Lung (tissue), 12 donors: ENCODE data around the gene DBN1. TPM values are rescaled to one million over a fixed set of nuclear protein-coding genes. Genes with fewer than 3 reads are reported as not detected.

Experiments used
- ATAC-seq: fragments of 200-7000 bp; cut with Tn5 transposase; one replicate; pipeline ENCODE4 v1.9.1; 2020; ENCODE audit warnings: moderate number of reproducible peaks; ENCODE audit not compliant: insufficient read depth, low FRiP score
- DNase-seq, 3 donors: peaks; one replicate each; pipeline ENCODE4 v3.0.0-alpha.2; 2013 to 2017
- H3K27ac ChIP-seq, 2 donors: one replicate each; pipeline ENCODE4 v1.5.1; 2013; ENCODE audit warnings: mild to moderate bottlenecking in 2 of 2, moderate library complexity in 2 of 2, control low read depth in 1 of 2, inconsistent platforms in 1 of 2, low read depth in 1 of 2, low read length in 1 of 2
- H3K27me3 ChIP-seq, 3 donors: one replicate each; pipeline ENCODE4 v1.5.1; 2013; ENCODE audit warnings: low read length in 2 of 3; ENCODE audit not compliant: control insufficient read depth in 3 of 3, insufficient read depth in 3 of 3
- H3K36me3 ChIP-seq, 4 donors: one replicate each; pipeline ENCODE4 v1.5.1; 2013; ENCODE audit warnings: low read length in 4 of 4, mild to moderate bottlenecking in 1 of 4, moderate library complexity in 1 of 4; ENCODE audit not compliant: control insufficient read depth in 4 of 4, insufficient read depth in 4 of 4
- H3K4me1 ChIP-seq, 5 donors: one replicate each; pipeline ENCODE4 v1.5.1; 2013; ENCODE audit warnings: low read length in 5 of 5, mild to moderate bottlenecking in 2 of 5, moderate library complexity in 1 of 5; ENCODE audit not compliant: control insufficient read depth in 5 of 5, insufficient read depth in 5 of 5
- H3K4me3 ChIP-seq: one replicate; pipeline ENCODE4 v1.5.1; 2013; ENCODE audit warnings: mild to moderate bottlenecking, control low read depth, moderate library complexity
- H3K9ac ChIP-seq, 2 donors: one replicate each; pipeline ENCODE4 v1.5.1; 2013; ENCODE audit warnings: low read length in 2 of 2, control low read depth in 1 of 2; ENCODE audit not compliant: insufficient read depth in 1 of 2
- H3K9me3 ChIP-seq, 4 donors: one replicate each; pipeline ENCODE4 v1.5.1; 2013; ENCODE audit warnings: low read length in 3 of 4, mild to moderate bottlenecking in 1 of 4, moderate library complexity in 1 of 4; ENCODE audit not compliant: control insufficient read depth in 4 of 4, insufficient read depth in 3 of 4
- WGBS, 2 donors: extraction: QIAGEN DNeasy Blood & Tissue Kit; methylation state at CpG; one replicate each; pipeline ENCODE4 v1.1.7; 2013; 5-methylcytosine and 5-hydroxymethylcytosine counted together
- polyA plus RNA-seq, 2 donors: library from polyadenylated mRNA; stranded (reverse); fragments of 200-250 nt; gene quantifications; one replicate each; pipeline ENCODE4 v1.2.1, GENCODE V29; 2013
- total RNA-seq, 2 donors: library from RNA; depleted of rRNA in 1 of 2; stranded (reverse); fragments of >200 nt in 1 of 2; gene quantifications; one replicate each; pipeline ENCODE4 v1.2.1, GENCODE V29; 2014 to 2021
- TF ChIP-seq, protein P1 (sequence below): IDR thresholded peaks from 2 replicates; pipeline ENCODE4 v1.5.1; 2012; ENCODE audit warnings: mild to moderate bottlenecking; ENCODE audit errors: control extremely low read depth, extremely low read depth
- donor health status: control.
- donor health status: control.
- donor health status: Bipolar disorder and iron deficiency.
- donor health status: healthy.
- donor health status: DM: yes; HTN: yes; CAD: no.

The DBN1 gene
- total and polyA plus RNA-seq, 4 donors = 18.7 to 38.3 (median 30.3) TPM

DNA sequence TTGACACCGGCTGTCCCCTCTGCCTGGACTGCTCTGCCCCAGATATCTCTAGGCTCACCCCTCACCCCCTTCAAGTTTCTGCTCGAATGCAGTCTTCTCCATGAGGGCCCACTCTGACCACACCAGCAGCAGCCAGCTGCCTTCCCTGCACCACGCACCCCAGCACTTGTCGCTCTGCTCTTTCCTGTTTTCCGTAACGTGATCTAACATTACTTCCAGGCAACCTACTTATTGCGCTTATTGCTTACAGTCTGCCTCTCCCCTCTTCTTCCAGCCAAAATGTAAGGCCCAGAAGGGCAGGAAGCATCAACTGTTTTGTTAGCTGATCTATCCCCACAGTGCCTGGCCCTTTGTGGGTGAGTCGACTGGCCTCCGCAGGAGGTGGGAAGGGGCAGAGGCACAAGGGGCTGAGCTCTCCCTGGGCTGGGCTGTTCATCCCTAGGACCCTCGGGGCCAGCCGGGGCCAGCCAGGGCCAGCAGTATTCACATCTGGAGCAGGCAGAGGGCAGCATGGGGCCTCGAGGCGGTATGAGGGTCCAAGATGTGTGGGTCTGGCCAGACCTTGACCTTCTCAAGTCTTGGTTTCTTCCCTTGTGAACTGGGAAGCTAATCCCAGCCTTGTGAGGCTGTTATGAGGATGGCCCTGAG, 11.6 kb upstream of the DBN1 start:
- TF ChIP-seq, protein P1, sequence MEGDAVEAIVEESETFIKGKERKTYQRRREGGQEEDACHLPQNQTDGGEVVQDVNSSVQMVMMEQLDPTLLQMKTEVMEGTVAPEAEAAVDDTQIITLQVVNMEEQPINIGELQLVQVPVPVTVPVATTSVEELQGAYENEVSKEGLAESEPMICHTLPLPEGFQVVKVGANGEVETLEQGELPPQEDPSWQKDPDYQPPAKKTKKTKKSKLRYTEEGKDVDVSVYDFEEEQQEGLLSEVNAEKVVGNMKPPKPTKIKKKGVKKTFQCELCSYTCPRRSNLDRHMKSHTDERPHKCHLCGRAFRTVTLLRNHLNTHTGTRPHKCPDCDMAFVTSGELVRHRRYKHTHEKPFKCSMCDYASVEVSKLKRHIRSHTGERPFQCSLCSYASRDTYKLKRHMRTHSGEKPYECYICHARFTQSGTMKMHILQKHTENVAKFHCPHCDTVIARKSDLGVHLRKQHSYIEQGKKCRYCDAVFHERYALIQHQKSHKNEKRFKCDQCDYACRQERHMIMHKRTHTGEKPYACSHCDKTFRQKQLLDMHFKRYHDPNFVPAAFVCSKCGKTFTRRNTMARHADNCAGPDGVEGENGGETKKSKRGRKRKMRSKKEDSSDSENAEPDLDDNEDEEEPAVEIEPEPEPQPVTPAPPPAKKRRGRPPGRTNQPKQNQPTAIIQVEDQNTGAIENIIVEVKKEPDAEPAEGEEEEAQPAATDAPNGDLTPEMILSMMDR = no peak
- H3K27me3 ChIP-seq = no peaks in the 10 kb centered on the region
- H3K27ac ChIP-seq = no peak overlapping the region
- no peak for ATAC-seq
- no peak overlapping the region for H3K9ac ChIP-seq
- no peak overlapping the region for H3K4me3 ChIP-seq
- 76 to 79% methylated on average over 13 of the region's 13 CpGs for WGBS, 2 donors
- no peak for DNase-seq
- peaks cover 0 to 54% (median 27%) of the 10 kb centered on the region in 4 donors for H3K36me3 ChIP-seq
- peaks cover 0 to 2% (median 0%) of the 10 kb centered on the region in 5 donors for H3K4me1 ChIP-seq
- peaks cover 0 to 3% (median 0%) of the 10 kb centered on the region in 4 donors for H3K9me3 ChIP-seq

DNA sequence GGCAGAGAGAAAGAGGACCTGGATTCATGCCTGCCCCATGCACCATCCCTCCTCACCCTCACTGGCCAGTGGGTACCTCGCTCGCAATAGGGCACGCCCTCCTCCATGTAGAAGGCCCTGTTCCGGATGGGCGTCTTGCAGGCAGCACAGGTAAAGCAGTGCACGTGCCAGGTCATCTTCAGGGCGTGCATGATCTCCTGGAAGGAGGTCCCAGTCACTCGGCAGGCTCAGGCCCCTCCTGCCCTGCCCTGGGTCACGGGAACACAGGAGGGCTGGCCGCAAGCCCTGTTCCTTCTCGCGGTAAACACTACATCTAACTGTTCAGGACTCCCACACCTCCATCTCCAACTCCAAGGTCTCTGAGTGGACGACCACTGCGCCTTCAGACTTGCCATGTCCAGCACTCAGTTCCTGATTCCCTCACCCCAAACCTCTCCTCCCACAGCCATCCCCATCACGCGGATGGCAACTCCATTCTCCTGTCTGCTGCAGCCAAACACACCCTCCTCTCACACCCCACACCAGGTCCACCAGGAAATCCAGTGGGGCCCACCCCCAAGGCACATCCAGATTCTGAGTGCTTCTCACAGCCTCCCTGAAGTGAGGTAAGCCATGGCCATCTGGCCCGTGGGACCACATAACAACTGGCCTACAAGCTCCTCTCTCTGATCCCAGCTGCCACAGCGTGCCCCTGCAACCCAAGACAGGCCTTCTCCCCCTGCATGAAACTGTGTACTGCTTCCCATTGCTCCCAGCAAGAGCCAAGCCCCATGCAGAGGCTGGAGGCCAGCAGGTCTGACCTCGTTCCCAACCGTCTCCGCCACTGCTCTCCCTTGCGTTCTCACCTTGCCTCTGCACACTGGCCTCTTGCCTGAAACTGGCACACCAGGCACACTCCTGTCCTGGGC, 10.8 kb upstream of the DBN1 start:
- DNase-seq (no peak), ATAC-seq (no peak)
- no peak overlapping the region for H3K4me3 ChIP-seq
- H3K27me3 ChIP-seq = no peaks in the 10 kb centered on the region
- TF ChIP-seq, protein P1 = no peak
- H3K9me3 ChIP-seq = peaks cover 0 to 3% (median 0%) of the 10 kb centered on the region in 4 donors
- peaks cover 0 to 9% (median 4%) of the 10 kb centered on the region in 5 donors for H3K4me1 ChIP-seq
- H3K9ac ChIP-seq = no peak overlapping the region
- WGBS, 2 donors = 93% methylated on average over 22 of the region's 22 CpGs
- H3K36me3 ChIP-seq = peaks cover 0 to 50% (median 23%) of the 10 kb centered on the region in 4 donors
- H3K27ac ChIP-seq = no peak overlapping the region

- peaks cover 0 to 39% (median 17%) of the 10 kb centered on the region in 4 donors for H3K36me3 ChIP-seq
- no peak for DNase-seq
- TF ChIP-seq, protein P1 = no peak
Observed at GRCh38 chr5:177483042-177483441, 9.6 kb upstream of the DBN1 start.

More at GRCh38 chr5:177483042-177483441, 9.6 kb upstream of the DBN1 start:
- ATAC-seq = no peak
- H3K9ac ChIP-seq = no peak overlapping the region
- H3K4me1 ChIP-seq = peaks cover 3 to 16% (median 9%) of the 10 kb centered on the region in 5 donors
- no peak overlapping the region for H3K27ac ChIP-seq
- peaks cover 0 to 3% (median 0%) of the 10 kb centered on the region in 4 donors for H3K9me3 ChIP-seq
- H3K27me3 ChIP-seq = no peaks in the 10 kb centered on the region
- H3K4me3 ChIP-seq = no peak overlapping the region
- 96 to 98% methylated on average over 9 of the region's 9 CpGs for WGBS, 2 donors
